HG03097 (cell line): ENCODE measurements around the gene FGGY.
"Not testable (repeated sequence)": the region's sequence is repeated elsewhere in the genome, so short reads cannot be mapped to it uniquely, and the experiment has no call there.

Experiments
- ATAC-seq: cut with Tn5 transposase; IDR thresholded peaks from one replicate; pipeline ENCODE4 v1.9.1; 2021; ENCODE audit not compliant: unreplicated experiment, low FRiP score

Gene FGGY

DNA sequence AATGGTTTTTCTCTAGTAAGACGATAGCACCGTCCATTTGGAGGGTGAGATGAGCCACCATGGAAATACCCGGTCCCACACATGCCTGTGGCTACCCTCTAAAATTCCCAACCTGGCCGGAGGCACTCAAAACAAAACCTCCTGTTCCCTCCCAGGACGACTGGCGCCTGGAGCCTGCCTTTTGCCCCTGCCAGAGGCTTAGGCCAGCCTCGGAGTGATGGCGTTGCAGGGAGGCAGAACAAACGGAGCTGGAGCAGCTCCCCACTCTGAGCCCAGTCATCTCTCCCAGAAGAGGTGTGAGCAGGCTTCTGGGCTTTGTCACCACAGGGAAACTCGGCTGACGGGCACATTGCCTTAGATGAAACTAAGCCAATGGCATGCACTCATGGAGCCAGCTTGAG, 304.1 kb downstream of the FGGY start:
- ATAC-seq: no peak

DNA sequence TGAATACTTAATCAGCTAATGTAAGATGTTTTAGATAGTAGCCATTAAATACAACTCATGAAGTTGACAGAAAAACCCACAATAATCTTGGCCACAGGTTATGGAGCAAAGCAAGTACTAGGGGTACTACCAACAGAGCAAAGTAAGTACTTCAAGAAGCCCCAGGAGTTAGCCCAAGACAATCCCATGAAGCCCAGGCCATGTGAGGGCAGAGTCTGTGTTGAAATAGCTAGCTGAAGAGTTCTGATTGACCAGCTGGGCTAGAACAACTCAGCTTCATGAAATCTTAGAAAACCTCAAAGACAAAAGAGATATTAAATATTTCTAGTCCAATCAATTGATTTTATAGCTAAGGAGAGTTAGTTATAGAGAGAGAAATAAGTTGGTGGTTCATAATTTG, 304.9 kb downstream of the FGGY start:
- ATAC-seq: no peak

DNA sequence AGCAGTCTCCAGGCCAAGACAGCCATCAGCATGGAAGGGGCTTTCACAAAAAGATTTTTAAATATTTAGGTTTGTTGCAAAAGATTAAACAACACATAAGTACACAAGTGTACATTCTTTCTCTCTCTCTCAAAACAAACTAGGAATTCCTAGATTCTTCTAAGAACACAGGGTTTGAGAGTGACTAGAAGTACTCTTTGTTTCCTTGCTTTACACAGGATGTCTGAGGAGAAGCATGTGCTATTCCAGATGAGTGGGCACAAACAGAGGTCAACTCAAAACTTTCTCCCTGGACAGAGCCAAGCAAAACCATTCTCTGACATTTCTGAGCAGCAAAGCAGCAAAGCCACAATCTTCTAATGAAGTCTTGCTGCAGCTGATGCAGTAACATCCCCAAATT, 307.3 kb downstream of the FGGY start:
- ATAC-seq: no peak

DNA sequence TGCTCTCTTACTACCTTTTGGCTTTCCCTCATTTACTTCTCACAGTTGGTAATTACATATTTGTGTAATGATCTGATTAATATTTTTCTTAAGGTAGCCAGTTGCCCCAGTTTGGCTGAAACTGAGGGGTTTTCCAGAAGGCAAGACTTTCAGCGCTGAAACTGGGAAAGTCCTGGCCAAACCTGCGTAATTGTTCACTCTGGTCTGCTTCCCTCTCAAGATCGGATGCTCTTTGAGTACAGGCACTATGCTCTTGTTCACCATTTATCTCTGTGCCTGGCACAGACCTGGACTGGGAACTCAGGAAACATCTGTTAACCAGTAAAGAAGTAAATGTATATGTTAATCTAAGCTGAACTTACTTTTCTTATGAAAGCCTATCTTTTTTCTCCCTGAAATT, 308.3 kb downstream of the FGGY start:
- ATAC-seq: no peak

DNA sequence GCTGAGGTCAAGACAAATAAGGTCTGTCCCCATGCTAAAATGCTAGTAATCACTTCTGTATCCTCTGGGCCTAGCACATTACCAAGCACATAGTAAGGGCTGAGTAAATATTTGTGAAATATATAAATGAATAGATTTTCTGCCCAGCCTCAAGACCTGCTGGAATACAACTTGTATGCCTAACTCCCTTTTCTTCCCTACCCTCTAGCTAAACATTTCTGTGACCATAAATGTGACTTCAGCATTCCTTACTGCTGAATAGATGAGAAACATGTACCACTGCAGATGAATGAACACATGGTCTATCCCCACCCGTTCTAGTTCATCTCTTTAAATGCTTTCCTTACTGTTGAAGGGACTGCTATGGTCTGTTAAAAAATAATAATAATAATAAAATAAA, 308.9 kb downstream of the FGGY start:
- no peak for ATAC-seq

DNA sequence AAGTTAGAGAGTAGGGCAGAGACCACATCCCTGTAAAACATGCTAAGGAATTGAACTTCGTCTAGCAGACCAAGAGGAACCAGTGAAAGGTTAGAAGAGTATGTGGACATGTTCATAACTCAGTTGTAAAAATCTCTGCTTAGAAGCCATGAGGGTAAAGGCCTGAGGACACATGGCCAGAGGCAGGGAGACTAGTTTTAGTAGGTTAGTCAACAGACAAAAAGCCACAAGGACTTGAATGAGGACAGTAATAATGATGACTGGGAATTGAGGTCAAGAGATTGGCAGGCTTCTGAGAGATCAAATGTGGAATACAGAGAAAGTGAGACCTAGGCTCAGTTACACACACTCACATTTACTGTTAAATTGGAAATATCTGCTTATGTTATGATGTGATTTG, 312.4 kb downstream of the FGGY start:
- ATAC-seq: no peak

DNA sequence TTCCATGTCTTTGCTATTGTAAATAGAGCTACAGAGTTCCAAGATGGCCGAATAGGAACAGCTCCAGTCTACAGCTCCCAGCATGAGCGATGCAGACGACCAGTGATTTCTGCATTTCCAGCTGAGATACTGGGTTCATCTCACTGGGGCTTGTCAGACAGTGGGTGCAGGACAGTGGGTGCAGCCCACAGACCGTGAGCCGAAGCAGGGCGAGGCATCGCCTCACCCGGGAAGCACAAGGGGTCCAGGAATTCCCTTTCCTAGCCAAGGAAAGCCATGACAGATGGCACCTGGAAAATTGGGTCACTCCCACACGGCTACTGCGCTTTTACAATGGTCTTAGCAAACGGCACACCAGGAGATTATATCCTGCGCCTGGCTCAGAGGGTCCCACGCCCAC, 313.6 kb downstream of the FGGY start:
- ATAC-seq: not testable (repeated sequence)

DNA sequence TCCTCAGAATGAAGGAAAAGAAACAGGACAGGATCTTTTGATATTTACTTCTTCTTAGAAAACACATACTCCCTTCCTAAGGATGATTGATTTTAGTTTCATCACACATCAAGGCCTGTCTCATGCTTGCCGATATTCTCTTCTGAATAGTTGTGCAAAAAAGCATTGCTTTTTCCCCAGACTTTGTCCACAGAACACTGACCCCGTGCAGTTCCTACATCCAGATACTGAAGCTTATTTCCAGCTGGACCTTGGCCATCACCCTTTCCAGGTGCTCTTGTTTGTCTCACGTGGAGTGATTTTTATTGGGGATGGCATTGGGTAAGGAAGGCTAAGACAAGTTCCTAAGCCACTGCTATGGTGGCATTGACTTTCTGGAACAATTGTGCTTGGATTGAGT, 320.5 kb downstream of the FGGY start:
- ATAC-seq: no peak

DNA sequence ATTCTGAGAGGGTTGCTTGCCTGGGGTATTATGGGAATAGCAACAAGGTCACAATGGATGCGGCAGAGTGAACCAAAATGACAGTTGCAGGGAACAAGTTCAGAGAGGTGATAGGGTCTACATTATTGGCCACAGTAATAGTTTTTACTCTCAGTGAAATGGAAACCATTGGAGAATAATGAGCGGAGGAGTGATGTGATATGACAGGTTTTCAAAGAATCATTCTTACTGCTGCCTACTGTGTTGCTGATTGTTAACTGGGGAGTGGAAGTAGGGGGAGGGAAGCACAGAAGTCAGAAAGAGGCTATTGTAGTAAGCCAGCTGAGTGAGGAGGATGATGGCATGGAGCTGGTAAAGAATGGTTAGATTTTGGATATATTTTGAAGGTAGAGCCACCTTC, 322.7 kb downstream of the FGGY start:
- ATAC-seq: no peak

DNA sequence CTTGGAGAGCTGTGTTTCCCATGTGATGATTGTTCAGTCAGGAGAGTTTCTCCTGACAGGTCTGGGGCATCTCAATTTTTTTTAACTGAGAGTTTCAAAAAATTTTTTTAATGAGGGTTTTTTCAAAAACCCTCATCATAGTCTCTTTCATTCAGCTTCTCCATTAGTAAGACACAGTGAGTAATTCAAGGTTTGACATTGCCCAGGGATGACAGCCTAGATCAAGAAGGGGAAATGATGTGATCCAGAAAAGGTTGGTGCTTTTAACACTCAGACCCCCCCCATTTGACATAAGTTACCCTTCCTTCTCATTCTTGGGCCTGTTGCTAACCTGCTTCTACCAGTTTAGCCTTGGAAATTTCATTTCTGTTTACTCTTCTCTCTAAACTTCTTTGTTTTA, 328.5 kb downstream of the FGGY start:
- no peak for ATAC-seq

DNA sequence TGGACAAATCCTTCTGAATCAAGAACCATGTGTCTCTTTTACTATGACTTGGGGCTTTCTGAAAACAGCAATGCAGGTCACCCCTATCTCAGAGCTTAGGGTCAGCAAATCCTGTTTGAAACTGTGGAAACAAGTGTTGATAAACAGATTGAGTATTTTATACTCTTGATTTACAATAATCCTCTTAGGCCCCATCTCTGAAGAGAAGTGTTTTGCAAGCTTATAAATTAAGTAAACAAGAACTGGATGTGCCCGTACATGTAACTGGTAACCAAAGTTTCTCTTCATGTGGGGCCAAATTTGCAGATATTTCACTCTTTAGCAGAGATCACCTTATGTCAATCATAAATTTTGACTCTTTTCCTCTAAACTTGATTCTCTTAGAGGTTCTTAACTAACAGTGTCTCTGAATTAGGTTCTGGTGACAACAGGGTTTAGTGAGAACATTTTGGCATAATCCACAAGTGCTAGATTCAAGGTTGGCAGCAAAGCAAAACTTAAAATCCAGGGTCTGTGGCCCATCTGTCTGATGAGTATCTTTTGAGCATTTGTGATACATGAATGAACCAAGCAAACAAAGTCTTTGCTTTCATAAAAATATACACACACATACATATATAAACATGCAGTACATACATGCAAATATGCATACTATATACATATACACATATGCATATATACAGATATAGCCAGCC, 334.8 kb downstream of the FGGY start:
- ATAC-seq: no peak

DNA sequence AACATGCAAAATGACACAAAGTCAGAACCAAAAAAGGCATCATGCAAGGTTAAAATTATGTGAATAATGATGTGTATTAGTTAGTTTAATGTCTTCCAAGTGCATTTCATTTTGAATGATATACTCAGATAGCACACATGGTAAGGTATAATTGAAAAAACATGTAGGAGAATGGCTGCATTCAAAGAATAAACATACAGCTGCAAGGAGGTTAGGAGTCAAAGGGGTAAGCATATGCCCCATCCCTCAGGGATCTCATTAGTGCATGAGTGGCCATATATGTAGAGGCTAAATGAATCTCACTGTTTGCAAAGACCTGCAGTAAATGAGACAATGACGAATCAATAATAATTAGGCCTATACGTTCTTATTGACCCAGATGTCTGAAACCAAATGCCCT, 338.2 kb downstream of the FGGY start:
- ATAC-seq: no peak

DNA sequence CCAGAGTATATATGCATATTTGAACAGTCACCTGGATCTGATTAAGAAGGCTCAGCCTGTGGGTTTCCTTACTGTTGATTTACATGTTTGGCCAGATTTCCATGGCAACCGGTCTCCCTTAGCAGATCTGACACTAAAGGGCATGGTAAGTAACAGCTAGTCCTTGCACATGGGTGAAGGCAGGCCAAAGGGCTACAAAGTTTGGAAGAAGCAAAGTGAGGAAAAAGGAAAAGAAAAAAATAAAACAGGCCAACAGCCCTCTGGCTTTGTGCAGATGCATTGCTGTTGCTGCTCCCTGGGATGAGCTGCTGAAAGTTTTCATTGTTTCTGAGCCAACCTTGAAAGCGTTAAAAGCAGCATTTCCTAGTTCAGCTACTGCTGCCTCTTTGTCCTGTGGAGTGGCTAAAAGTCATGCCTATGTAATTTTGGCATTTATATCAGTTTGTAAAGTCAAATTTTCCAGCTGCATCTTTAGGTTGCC, 341.4 kb downstream of the FGGY start:
- no peak for ATAC-seq

DNA sequence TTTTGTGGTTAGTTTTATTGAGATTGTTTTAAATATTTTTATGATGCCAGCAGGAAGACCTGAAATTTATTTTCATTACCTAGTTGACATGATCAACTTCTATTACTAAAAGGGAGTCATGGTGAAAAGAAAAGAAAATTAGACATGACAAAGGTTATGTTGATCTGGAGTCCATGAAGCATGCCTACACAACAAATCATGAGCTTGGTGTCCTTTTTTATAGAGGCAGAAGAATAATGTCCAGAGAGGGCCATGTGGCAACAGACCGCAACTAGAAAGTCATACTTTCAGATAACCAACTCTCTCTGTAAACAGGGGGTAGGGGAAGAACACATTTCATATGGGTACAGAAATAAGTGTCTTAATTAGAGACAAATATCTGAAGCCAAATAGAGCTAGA, 342.4 kb downstream of the FGGY start:
- no peak for ATAC-seq

DNA sequence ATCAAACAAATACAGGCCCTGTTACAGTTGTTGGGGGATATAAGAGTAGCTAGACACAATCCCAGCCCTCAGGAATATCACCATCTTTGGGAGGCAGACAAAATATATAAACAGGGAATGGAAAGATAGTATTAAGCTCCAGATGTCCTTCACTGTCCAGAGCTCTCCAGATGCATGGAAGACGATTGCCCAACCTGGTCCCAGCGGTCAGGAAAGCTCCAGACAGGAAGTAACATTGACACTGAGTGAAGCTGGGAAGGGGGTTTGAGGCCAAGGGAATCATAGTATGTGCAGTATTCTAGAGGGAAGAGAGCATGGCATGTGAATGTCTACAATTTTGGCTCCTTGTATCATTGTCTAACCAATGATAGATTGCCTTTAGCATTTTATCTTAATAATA, 344.0 kb downstream of the FGGY start:
- ATAC-seq: no peak

DNA sequence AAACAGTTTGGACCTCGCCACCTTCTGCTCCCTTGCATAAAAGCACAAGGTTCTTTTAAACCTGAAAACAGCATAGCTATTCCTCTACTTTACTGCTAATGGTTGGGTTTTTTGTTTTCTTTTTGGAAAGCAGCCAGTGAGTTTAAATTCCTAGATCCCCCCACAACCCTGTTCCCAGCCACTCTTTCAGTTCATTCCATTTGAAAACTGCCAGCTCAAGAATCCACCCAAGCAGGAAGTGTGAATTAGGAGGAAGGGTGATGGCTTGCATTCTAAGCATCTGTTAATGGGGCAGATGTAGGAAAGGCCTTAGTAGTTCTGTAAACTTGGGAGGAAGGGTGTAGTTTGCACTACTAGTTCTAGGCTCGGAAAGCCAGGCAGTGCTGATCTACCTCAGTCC, 344.9 kb downstream of the FGGY start:
- ATAC-seq: no peak

DNA sequence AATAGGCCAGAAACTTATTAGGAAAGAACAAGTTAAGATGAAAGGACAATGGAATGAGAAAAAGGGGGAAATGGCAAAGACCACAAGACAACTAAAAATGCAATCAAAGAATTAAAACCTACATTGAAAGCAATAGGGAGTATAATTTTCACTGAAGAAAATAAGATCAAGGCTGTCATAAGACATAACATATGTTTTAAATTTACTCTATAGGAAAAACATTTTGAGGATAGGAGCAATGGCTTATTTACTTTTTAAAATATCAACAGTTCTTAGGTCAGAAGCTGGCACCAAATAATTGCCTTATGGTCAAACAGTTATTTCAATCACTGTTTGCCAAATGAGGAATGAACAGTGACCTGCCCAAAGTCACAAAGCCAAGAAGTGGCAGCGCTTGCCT, 346.6 kb downstream of the FGGY start:
- ATAC-seq: no peak

DNA sequence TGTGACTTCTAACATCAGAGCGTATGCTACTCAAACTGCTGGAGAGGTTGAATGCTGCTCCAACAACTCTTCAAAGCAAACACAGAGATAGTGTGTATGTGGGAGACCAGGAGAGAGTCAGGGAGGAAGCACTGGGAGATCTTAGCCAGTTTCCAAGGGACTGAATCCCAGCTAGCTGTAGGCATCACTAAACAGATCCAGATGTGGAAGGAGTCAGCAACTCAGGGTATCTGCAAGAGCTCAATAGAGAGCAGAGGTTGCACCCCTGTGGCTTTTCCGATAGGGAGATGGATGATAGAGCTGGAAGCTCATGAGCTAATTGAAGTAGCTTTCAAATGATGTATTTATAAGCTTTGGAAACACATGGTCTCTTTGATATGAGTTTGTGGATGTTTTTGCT, 349.0 kb downstream of the FGGY start:
- ATAC-seq: no peak

DNA sequence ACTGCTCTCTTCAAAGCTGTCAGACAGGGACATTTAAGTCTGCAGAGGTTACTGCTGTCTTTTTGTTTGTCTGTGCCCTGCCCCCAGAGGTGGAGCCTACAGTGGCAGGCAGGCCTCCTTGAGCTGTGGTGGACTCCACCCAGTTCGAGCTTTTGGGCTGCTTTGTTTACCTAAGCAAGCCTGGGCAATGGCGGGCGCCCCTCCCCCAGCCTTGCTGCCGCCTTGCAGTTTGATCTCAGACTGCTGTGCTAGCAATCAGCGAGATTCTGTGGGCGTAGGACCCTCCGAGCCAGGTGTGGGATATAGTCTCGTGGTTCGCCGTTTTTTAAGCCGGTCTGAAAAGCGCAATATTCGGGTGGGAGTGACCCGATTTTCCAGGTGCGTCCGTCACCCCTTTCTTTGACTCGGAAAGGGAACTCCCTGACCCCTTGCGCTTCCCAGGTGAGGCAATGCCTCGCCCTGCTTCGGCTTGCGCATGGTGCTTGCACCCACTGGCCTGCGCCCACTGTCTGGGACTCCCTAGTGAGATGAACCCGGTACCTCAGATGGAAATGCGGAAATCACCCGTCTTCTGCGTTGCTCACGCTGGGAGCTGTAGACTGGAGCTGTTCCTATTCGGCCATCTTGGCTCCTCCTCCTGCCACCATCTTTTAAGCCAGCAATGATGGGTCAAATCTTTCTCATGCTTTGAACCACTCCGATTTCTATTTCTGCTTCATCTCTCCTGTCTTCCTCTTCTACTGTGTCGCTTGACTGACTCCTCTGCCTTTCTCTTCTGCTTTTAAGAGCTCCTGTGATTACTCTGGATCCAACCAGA, 356.5 kb downstream of the FGGY start:
- not testable (repeated sequence) for ATAC-seq

DNA sequence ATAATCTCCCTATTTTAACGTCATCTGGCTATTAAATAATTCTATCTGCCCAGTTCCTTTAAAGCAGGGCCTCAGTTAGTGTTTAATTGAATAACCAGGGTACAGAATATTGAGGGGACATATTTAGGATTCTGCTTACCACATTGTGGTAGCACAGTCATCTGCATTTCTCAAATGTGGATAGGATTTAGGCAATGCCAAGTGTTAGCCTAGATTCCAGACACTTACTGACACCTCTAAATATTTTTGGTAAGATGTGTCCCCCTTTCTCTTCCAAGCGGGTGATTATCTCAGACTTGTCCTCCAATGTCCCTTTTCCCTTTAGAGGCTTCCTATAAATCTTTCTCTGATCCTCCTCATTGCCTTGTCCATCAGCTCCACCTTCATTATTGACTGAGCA, 357.1 kb downstream of the FGGY start:
- ATAC-seq: no peak

DNA sequence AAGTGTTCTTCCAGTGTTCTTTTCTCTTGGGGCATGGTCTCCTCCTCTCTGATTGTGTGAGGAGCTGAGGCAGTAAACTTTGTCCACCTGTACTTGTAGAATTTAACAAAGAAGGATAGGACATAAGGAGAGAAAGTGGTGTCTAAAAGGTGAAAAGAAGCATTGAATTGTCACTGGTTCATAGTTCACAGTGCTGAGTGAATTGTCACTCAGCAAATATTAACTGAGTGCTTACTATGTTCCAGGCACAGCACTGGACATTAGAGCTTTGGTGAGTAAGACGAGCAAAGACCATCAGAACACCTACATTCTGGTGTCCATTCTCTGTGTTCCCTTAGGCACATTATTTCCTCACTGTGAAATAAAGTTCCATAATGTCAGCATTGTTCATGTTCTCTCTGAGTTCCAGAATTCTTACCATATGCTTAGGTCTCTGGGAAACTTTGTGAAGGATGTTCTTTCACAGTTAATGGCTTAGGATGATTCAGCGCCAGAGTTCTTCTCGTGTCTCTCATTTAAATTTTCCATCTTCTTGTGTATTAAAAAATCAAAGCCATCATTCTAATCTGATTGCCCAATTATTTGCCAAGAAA, 361.1 kb downstream of the FGGY start:
- no peak for ATAC-seq

DNA sequence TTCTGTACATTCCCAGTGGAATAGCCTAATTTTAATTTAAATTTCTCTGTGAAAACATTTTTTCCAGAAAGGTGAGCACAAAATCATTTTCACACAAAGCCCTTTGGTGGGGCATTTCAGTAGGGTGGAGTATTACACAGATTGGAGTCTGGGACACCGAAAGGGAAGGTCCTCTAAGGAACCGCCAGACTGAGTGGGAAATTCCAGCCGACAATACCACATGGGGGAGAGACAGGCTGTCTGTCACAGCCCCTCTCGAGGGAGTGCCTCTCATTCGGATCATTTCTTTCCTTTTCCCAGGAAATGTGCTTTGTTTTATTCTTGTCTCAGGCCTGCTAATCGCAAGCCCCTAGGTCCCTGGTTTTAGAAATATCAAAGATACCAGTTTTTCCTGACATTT, 367.3 kb downstream of the FGGY start:
- no peak for ATAC-seq
